HepG2 (cell line): ENCODE measurements around the gene TMEM79. TPM values are rescaled to one million over a fixed set of nuclear protein-coding genes. Genes with fewer than 3 reads are reported as not detected.

Experiments used
- AGO2 ChIP-seq: fragments of 200-400 bp; formaldehyde crosslinking; optimal IDR thresholded peaks from 2 replicates; pipeline ENCODE3; 2017; ENCODE audit warnings: mild to moderate bottlenecking, low read depth, low read length, moderate library complexity
- AKAP8 ChIP-seq: sonication (generic); formaldehyde crosslinking; IDR thresholded peaks from 2 replicates; pipeline ENCODE4 v1.5.1; 2020; ENCODE audit warnings: mild to moderate bottlenecking, missing genetic modification reagents
- ARID3A ChIP-seq: IDR thresholded peaks from 2 replicates; pipeline ENCODE4 v1.6.1; 2012; ENCODE audit warnings: low read depth, low read length, improper control_type of control experiment
- GATAD2A ChIP-seq: IDR thresholded peaks from 2 replicates; pipeline ENCODE4 v1.6.1; 2016
- HNF4A ChIP-seq: sonication (generic); formaldehyde crosslinking; IDR thresholded peaks from 2 replicates; pipeline ENCODE4 v1.4.0; 2020; ENCODE audit warnings: missing genetic modification reagents
- KLF13 ChIP-seq: sonication (generic); formaldehyde crosslinking; IDR thresholded peaks from 2 replicates; pipeline ENCODE4 v1.4.0; 2020; ENCODE audit warnings: mild to moderate bottlenecking, missing genetic modification reagents
- POLR2G ChIP-seq: fragments of 200-400 bp; formaldehyde crosslinking; IDR thresholded peaks from 2 replicates; pipeline ENCODE4 v1.6.1; 2018; ENCODE audit warnings: mild to moderate bottlenecking, low read depth, low read length, moderate library complexity
- SNAPC4 ChIP-seq: sonication (generic); formaldehyde crosslinking; IDR thresholded peaks from 2 replicates; pipeline ENCODE4 v1.4.0; 2020; ENCODE audit warnings: mild to moderate bottlenecking, missing genetic modification reagents
- THAP9 ChIP-seq: sonication (generic); formaldehyde crosslinking; IDR thresholded peaks from 2 replicates; pipeline ENCODE4; 2020; ENCODE audit warnings: missing genetic modification reagents, mild to moderate bottlenecking, borderline replicate concordance
- ZC3H13 ChIP-seq: sonication (generic); formaldehyde crosslinking; IDR thresholded peaks from 2 replicates; pipeline ENCODE4 v1.8.1; 2023; ENCODE audit warnings: mild to moderate bottlenecking, missing genetic modification reagents, moderate library complexity
- ZFYVE20 ChIP-seq: sonication (generic); formaldehyde crosslinking; IDR thresholded peaks from 2 replicates; pipeline ENCODE4 v1.8.0; 2023; ENCODE audit warnings: low read depth, mild to moderate bottlenecking, moderate library complexity, missing genetic modification reagents, borderline replicate concordance
- ZNF687 ChIP-seq: sonication (generic); formaldehyde crosslinking; IDR thresholded peaks from 2 replicates; pipeline ENCODE4 v1.5.1; 2020; ENCODE audit warnings: mild to moderate bottlenecking, missing genetic modification reagents, moderate library complexity
- ZSCAN30 ChIP-seq: sonication (generic); formaldehyde crosslinking; IDR thresholded peaks from 2 replicates; pipeline ENCODE4 v1.5.0; 2020; ENCODE audit warnings: mild to moderate bottlenecking, missing genetic modification reagents
- polyA plus RNA-seq, 8 experiments: library from polyadenylated mRNA; depleted of rRNA in 3 of 8; stranded (reverse) in 7 of 8; unstranded in 1 of 8; fragments of >200 nt; fragmentation: Illumina TruSeq in 4 of 8; extraction: Trizol in 4 of 8; gene quantifications; 2 replicates each; pipeline versions ENCODE4 v1.2.1 to v1.2.3, GENCODE V29; 2011 to 2016; ENCODE audit warnings: low read depth in 4 of 8, missing spikeins in 1 of 8, mixed read lengths in 1 of 8; ENCODE audit not compliant: insufficient read depth in 1 of 8
- total RNA-seq, 5 experiments: library from RNA; depleted of rRNA; stranded (reverse); fragments of >200 nt; fragmentation: Illumina TruSeq; extraction: Trizol; gene quantifications; 2 replicates each; pipeline ENCODE4 v1.2.3, GENCODE V29; 2016; ENCODE audit warnings: low read depth in 1 of 5

TMEM79 gene
- total and polyA plus RNA-seq, 2 of the 13 experiments (the other 11 are each of a cell fraction or from before 2014, with no cell fraction given): 1.2 to 1.9 TPM

DNA sequence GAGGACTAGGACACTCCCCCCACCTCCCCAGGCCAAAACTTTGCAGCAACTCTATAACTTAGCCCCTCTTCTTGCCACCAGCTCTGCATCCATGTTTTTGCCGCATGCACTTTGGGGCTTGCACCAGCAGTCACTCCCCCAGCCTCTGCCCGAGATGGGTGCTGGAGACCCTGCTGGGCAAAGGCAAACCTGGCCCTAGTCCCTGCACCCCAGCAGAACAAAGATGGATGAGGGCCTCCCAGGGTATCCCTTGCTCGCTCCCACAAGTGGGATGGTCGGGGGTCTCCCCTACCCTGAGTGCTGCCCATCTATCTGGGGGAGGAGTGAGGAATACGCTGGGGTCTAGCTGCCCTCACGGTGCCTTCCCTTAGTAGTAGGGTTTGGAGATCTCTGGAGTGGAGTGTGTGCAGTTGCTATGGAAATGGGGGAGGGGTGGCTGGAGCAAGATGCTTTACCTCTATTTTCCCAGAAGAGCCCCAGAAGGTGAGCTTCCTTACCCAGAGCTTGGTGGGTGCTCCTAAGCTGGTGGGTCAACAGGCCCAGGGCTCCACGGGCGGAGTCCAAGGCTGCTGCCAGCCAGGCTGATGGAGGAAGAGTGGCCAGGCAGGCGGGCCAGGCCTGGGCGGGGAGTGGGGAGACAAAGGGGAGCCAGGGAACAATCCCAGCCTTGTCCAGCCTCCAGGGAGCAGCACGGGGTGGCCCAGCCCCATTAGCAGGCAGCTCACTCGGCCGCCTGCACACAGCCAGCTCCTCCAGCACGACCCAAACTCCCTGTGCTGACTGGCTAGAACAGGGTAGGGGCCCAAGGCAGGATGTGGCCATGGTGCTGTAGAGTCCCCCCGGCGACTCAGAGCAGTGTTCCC lies 36.4 kb upstream of the TMEM79 start, which contains the start of gene PAQR6 (continued):
- TF ChIP-seq ARID3A (no peak), KLF13 (CRISPR knock-in tag) (no peak), AKAP8 (CRISPR knock-in tag) (peak; percentile 76; the same call in 1 of the 2 replicates), AGO2 (peak; percentile 61), ZFYVE20 (CRISPR knock-in tag) (no peak), GATAD2A (no peak), POLR2G (peak; percentile 29), THAP9 (CRISPR knock-in tag) (no peak), ZSCAN30 (CRISPR knock-in tag) (no peak), ZNF687 (CRISPR knock-in tag) (peak; percentile 63), SNAPC4 (CRISPR knock-in tag) (0 out of 2 replicates have a peak, but pooled peaks have one; percentile 31), HNF4A (CRISPR knock-in tag) (peak; percentile 2; the same call in 1 of the 2 replicates), ZC3H13 (CRISPR knock-in tag) (no peak)
